ENCODE data around the gene TBC1D8. TPM values are rescaled to one million over a fixed set of nuclear protein-coding genes. Genes with fewer than 3 reads are reported as not detected.
A peak's percentile ranks its signal among the peaks of the same experiment; 100 is the strongest.
"Not testable (repeated sequence)": the region's sequence is repeated elsewhere in the genome, so short reads cannot be mapped to it uniquely, and the experiment has no call there.

TBC1D8 gene
- total RNA-seq, 1 experiment from 2014 or later = 48.1 TPM

- TF ChIP-seq CTCF (IDR thresholded peaks at IDR 0.05; ENCODE audit: unreplicated experiment) = no peak
Measured at GRCh38 chr2:101173707-101174295, 22.6 kb upstream of the TBC1D8 start.

GRCh38 chr2:101169822-101170221 is 18.6 kb upstream of the TBC1D8 start:
- H3K36me3 Mint-ChIP-seq (ENCODE audit: insufficient read depth, unreplicated experiment); DNase-seq (ENCODE audit: unreplicated experiment); H3K4me3 Mint-ChIP-seq (ENCODE audit: unreplicated experiment); H3K27me3 Mint-ChIP-seq (ENCODE audit: insufficient read depth, unreplicated experiment); H3K27ac Mint-ChIP-seq (ENCODE audit: low read depth, unreplicated experiment); BruUV-seq (replicated peaks); H3K4me1 Mint-ChIP-seq (ENCODE audit: insufficient read depth, unreplicated experiment); H3K9me3 Mint-ChIP-seq (ENCODE audit: unreplicated experiment); intact Hi-C loops (cut with micrococcal nuclease): not testable (repeated sequence)
- ChIA-PET POLR2A (interaction anchor here (1.3 kb wide), 1 partner anchor 15 kb away, joined by 6 read pairs; no protein-coding TSS in a partner anchor), CTCF (interaction anchor here (0.6 to 1.5 kb wide), 3 partner anchors 25 to 159 kb away, joined by 3 to 4 read pairs (median 3); no protein-coding TSS in a partner anchor)

More at GRCh38 chr2:101173707-101174295, 22.6 kb upstream of the TBC1D8 start:
- Mint-ChIP-seq H3K4me3 (ENCODE audit: unreplicated experiment) (no peak overlapping the region), H3K9me3 (ENCODE audit: unreplicated experiment) (no peaks in the 10 kb centered on the region), H3K36me3 (ENCODE audit: insufficient read depth, unreplicated experiment) (no peaks in the 10 kb centered on the region), H3K4me1 (ENCODE audit: insufficient read depth, unreplicated experiment) (peaks cover 10% of the 10 kb centered on the region), H3K27ac (ENCODE audit: low read depth, unreplicated experiment) (peak overlapping the region; percentile 55), H3K27me3 (ENCODE audit: insufficient read depth, unreplicated experiment) (no peaks in the 10 kb centered on the region)
- ChIA-PET CTCF (interaction anchor here (0.8 to 1.9 kb wide), 6 partner anchors 13 to 33 kb away, joined by 3 to 9 read pairs (median 4); no protein-coding TSS in a partner anchor), POLR2A (interaction anchor here (0.6 to 1.2 kb wide), 4 partner anchors 11 to 99 kb away, joined by 3 to 4 read pairs (median 3); no protein-coding TSS in a partner anchor)
- no peak for DNase-seq (ENCODE audit: unreplicated experiment)
- intact Hi-C loops (cut with micrococcal nuclease) = no loop called here
- BruUV-seq (replicated peaks) = no TSS peak

GRCh38 chr2:101168706-101169105 is 17.5 kb upstream of the TBC1D8 start:
- Mint-ChIP-seq H3K9me3 (ENCODE audit: unreplicated experiment) (peaks cover 8% of the 10 kb centered on the region), H3K36me3 (ENCODE audit: insufficient read depth, unreplicated experiment) (no peaks in the 10 kb centered on the region)
- TF ChIP-seq CTCF (IDR thresholded peaks at IDR 0.05; ENCODE audit: unreplicated experiment) = no peak

GRCh38 chr2:101167532-101167931 is 16.4 kb upstream of the TBC1D8 start:
- intact Hi-C loops (cut with micrococcal nuclease); H3K4me1 Mint-ChIP-seq (ENCODE audit: insufficient read depth, unreplicated experiment); POLR2A ChIA-PET; H3K27ac Mint-ChIP-seq (ENCODE audit: low read depth, unreplicated experiment); DNase-seq (ENCODE audit: unreplicated experiment); H3K36me3 Mint-ChIP-seq (ENCODE audit: insufficient read depth, unreplicated experiment); H3K27me3 Mint-ChIP-seq (ENCODE audit: insufficient read depth, unreplicated experiment); H3K9me3 Mint-ChIP-seq (ENCODE audit: unreplicated experiment); H3K4me3 Mint-ChIP-seq (ENCODE audit: unreplicated experiment); BruUV-seq (replicated peaks): not testable (repeated sequence)
- CTCF ChIA-PET = interaction anchor here (1.3 to 2.1 kb wide), 3 partner anchors 10 to 85 kb away, joined by 3 to 7 read pairs (median 4); partner anchors contain the start of gene CNOT11

More at GRCh38 chr2:101168706-101169105, 17.5 kb upstream of the TBC1D8 start:
- CTCF ChIA-PET = interaction anchor here (0.5 to 2.1 kb wide), 7 partner anchors 8 to 586 kb away, joined by 3 to 7 read pairs (median 3); partner anchors contain the start of gene CNOT11
- no TSS peak for BruUV-seq (replicated peaks)
- POLR2A ChIA-PET = no interaction called here
- intact Hi-C loops (cut with micrococcal nuclease) = no loop called here
- DNase-seq (ENCODE audit: unreplicated experiment) = no peak
- Mint-ChIP-seq H3K27ac (ENCODE audit: low read depth, unreplicated experiment) (no peak overlapping the region), H3K4me3 (ENCODE audit: unreplicated experiment) (no peak overlapping the region), H3K27me3 (ENCODE audit: insufficient read depth, unreplicated experiment) (no peaks in the 10 kb centered on the region), H3K4me1 (ENCODE audit: insufficient read depth, unreplicated experiment) (no peaks in the 10 kb centered on the region)

GRCh38 chr2:101164021-101164420 is 12.8 kb upstream of the TBC1D8 start:
- Mint-ChIP-seq H3K4me3 (ENCODE audit: unreplicated experiment) (no peak overlapping the region), H3K27me3 (ENCODE audit: insufficient read depth, unreplicated experiment) (no peaks in the 10 kb centered on the region), H3K36me3 (ENCODE audit: insufficient read depth, unreplicated experiment) (no peaks in the 10 kb centered on the region), H3K4me1 (ENCODE audit: insufficient read depth, unreplicated experiment) (peaks cover 8% of the 10 kb centered on the region), H3K9me3 (ENCODE audit: unreplicated experiment) (peaks cover 8% of the 10 kb centered on the region), H3K27ac (ENCODE audit: low read depth, unreplicated experiment) (no peak overlapping the region)
- CTCF ChIA-PET = interaction anchor here (6.4 kb wide), 1 partner anchor 42 kb away, joined by 48 read pairs; no protein-coding TSS in a partner anchor
- DNase-seq (ENCODE audit: unreplicated experiment) = no peak
- intact Hi-C loops (cut with micrococcal nuclease) = no loop called here
- POLR2A ChIA-PET = interaction anchor here (0.6 kb wide), 2 partner anchors 15 to 161 kb away, joined by 3 to 4 read pairs; no protein-coding TSS in a partner anchor
- no TSS peak for BruUV-seq (replicated peaks)
- TF ChIP-seq CTCF (IDR thresholded peaks at IDR 0.05; ENCODE audit: unreplicated experiment) = no peak
